NCI-H2171 (cell line): ENCODE measurements around the gene PDE6G.
"Not testable (repeated sequence)": the region's sequence is repeated elsewhere in the genome, so short reads cannot be mapped to it uniquely, and the experiment has no call there.

Source experiments
- DNase-seq: peaks from one replicate; lab custom pipeline; 2025; lab: John Stamatoyannopoulos, UW

The PDE6G gene

GRCh38 chr17:81635431-81635830 lies 20.9 kb downstream of the PDE6G start:
- no peak for DNase-seq

GRCh38 chr17:81631482-81631881 lies 24.9 kb downstream of the PDE6G start:
- no peak for DNase-seq

DNA sequence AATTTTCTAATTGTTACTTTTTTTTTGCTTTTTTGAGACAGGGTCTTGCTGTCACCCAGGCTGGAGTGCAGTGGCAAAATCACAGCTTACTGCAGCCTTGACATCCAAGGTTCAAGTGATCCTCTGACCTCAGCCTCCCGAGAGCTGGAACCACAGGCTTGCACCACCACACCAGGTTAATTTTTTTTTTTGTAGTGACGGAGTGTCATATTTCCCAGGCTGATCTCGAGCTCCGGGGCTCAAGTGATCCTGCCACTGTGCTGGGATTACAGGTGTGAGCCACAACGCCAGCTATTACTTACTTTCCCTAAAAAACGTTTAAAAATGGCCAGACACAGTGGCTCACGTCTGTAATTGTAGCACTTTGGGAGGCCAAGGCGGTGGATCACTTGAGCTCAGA lies 26.1 kb downstream of the PDE6G start:
- no peak for DNase-seq

DNA sequence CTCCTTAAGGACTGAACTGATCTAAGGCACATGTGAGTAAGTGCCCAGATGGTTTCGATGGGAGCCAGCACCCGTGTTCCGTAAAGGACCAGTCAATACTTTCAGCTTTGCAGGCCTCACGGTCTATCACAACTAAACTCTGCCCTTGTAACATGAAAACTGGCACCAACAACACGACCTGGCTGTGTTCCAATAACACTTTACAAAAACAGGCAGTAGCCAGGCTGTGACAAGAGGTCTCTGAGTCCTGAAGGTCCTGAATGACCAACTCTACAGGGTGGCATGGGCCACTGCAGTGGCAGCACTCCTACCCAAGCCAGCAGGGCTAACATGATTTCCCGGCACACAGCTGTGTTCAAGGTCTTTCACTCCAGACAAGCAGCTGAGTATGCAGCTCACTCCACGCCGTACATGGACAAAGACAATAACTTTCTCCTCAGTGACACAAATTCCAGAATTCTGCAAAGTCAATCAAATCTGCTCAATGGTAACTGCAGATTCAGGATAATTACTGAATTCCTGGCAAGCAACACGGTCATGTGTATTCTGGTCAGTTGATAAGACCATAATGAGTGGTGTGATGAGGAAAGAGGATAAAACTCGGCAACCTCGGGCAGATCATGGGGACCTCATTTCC lies 34.7 kb downstream of the PDE6G start:
- no peak for DNase-seq

DNA sequence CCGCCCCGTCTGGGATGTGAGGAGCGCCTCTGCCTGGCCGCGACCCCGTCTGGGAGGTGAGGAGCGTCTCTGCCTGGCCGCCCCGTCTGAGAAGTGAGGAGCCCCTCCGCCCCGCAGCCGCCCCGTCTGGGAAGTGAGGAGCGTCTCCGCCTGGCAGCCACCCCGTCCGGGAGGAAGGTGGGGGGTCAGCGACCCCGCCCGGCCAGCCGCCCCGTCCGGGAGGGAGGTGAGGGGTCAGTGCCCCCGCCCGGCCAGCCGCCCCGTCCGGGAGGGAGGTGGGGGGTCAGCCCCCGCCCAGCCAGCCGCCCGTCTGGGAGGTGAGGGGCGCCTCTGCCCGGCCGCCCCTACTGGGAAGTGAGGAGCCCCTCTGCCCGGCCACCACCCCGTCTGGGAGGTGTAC lies 38.0 kb downstream of the PDE6G start:
- DNase-seq = not testable (repeated sequence)

DNA sequence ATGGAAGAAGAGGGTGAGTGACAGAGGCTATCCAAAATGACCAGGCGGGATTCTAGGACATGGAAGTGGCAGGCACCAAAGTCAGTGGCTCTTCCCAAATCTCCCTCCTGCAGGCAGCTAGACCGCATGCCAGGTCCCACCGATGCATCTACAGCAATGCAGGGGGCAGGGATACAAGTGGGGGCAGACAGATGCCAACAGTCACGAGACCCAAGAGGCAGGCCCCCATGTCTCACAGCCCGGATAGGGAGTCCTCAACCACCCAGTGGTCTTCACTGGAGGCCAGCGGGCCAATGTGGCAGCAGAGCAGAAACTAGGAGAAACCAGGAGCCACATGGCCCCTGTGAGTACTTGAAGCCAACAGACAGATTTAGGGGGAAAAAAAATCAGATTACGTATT lies 39.5 kb downstream of the PDE6G start:
- no peak for DNase-seq

DNA sequence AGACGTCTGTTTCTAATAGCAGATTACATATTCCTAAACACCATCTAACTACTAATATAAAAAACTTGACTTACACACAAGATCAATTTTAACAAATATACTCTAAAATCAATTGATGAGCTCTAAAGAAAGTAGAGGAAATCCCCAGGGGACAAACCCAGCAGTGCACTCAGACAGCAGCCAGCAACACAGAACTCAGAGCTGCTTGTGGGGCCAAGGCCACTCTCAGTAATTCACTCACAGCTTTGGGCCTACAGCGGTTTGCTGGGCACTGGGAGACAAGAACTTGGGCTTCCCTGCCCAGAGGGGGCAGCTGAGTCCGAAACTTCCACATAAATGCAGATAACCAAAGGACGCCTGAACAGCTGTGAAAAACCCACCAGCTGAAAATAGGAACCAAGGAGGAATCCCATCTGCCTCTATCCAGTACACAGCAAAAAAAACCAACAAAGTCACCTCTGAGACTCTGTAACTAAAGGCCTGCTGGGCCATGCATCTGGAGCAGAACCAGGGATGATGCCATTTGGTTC lies 40.9 kb downstream of the PDE6G start:
- DNase-seq = no peak

DNA sequence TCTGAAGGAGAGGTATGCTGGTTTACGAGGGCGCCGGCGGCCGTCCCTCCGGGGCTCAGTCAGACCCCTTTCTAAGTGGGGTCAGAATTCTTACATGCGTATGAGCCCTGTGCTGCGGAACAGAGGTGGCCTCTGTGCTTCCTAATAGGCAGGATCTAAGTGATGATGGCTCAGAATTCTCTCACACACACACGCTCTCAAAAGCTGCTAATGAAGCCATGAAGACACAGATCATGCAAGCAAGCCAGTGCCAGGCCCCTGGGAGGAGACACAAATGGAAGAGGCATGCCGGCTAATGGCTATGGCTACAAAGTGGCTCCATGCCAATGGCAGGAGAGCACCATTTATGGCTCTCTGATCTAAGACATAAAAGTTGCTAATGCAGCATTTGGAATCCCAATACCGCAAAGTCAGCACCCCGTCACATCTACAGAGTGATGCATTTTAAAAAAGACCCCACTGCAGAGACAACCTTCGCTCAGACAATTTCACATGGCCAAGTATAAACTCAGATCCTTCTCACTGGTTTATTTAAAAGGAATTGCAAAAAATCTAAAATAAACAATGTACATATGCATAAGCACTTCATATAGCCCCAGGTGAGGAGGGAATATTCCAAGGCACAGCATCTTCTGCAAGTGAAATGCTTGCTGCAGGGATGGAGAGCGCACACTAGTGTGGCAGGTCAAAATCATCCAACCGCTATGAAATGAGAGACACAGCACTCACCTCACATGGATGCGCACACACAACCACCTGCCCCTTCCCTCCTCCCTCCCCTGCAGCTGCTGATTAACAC lies 44.0 kb downstream of the PDE6G start:
- DNase-seq = no peak

DNA sequence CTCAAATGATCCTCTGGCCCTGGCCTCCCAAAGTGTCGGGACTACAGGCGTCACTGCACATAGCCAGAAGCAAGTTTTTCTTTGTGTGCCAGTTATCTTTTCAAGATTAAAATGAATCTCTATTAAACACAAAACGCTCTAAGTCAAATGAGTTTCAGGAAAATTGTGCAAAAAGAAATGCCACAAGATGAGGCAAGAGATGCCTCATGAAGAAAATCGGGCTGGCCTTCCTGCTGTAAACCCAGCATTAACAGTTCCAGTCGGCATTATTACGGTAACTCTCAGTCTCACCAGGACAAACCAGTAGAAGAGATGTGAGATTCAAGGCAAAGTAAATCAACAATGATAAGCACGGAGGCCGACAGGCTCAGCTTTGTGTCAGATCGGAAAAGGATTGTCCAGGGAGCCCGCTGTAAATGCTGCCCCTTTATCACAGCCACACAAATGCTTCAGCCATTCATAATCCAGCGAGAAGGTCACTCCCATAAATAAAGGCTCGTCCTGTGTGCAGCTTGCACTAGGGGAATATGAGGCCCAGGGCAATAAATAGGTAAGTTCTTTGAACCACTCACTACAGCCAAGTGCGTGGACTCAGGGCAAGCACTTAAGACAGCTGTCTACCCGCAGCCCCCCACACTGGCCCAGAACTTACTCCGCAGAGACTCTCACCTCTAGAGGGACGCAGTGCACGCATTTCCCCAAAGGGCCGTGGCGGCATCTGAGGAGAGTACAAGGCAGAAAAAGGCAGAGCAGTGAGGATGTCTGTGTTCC lies 46.6 kb downstream of the PDE6G start:
- DNase-seq = no peak

DNA sequence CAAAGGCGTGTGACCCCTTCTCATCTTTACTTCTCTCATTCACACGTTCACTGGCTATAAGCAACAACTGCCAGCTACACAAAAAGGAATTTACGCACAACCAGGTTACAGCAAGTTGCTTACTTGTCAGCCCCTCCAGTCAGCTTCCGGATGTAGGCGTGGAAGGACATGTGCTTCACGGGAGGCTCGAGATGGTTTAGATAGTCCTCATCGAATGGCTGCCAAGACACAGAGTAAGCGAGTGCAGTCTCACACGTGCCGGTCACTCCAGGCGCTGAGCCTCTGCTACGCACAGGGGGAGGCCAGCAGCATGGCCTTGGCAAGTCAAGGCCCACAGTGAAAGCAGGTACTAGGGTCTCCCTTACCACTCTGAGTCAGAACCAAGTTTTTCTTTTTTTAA lies 47.7 kb downstream of the PDE6G start:
- DNase-seq = no peak

DNA sequence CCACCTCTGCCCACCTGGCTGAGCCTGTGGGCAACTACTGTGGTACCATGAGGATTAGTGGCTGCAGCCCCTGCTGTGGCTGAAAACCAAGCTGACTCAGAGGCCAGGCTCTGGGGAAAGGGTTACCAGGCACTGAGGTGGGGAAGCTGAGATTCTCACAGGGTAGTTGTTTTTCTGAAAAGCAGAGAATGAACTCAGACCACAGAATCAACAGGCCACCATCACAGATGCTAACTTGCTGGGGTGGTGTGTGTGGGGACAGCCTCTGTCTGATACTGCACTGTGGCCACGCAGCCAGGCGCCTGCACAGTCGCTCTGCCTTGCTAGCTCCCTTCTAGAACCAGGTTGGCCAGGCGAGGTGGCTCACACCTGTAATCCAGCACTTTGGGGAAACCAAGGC lies 48.3 kb downstream of the PDE6G start:
- DNase-seq = no peak

DNA sequence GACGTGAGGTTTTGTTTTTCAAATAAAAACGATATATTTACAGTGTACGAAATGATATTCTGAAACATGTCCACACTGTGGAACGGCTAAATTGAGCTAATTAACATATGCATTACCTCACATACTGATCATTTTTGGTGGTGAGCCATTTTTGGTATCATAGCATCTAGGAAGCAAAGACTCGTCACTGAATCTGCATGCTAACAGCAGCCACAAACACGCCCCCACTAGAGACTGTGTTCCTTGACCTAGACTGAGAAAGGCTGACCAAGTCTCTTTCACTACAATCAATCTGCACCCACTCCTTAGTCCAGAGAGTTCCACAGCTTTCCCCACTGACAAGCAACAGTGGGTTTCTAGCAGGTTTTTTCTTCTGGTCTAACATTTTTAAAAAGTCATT lies 48.9 kb downstream of the PDE6G start:
- DNase-seq = no peak

DNA sequence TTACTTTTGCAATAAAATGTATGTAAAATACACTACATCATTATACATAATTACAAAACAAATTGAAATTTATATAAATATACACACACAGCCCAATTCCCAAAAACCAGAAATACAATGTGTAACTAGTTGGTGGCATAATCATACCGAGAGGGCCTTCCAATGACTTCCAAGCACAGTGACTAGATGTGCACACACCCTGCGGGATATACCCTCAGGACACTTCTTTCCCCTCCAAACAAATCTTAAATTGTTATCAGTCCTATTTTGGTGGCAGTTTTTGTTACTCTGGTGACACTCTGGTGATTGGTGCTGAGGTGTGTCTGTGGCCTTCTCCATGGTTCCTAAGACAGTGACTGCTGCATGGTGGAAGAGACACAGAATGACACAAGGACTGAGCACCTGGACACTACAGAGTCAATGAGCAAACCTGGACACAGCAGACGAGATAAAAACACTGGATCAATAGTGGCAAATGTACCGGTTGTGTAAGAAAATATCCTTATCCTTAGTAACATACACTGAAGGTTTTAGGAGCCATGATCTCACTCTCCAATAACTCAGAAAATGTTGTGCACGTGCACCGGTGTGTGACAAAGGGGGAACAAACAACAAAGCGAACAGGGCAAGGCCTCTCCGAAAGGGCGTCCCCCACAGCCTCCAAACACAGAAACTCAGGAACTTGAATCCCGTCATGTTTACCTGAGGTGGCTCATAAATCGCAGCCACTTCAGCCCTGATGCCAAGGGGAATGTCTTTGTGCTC lies 52.3 kb downstream of the PDE6G start:
- DNase-seq = no peak

GRCh38 chr17:81601525-81602120 lies 54.7 kb downstream of the PDE6G start:
- peak; percentile 51 for DNase-seq
